ENCODE results near the gene TECPR1.

GRCh38 chr7:98233219-98234070, 18.6 kb downstream of the TECPR1 start:
- TF ChIP-seq CTCF (IDR thresholded peaks at IDR 0.05) (no peak), POLR2A (IDR thresholded peaks at IDR 0.05) (no peak)

All from lower leg skin (tissue), 3 donors.